H9 (cell line): ENCODE measurements around the gene PLEKHO2. TPM values are rescaled to one million over a fixed set of nuclear protein-coding genes. Genes with fewer than 3 reads are reported as not detected.

Source experiments
- DNase-seq: peaks from one replicate; pipeline ENCODE4 v3.0.0-alpha.2; 2017
- H2AFZ ChIP-seq: one replicate; pipeline ENCODE4 v1.6.1; 2013; ENCODE audit warnings: mild to moderate bottlenecking, low read length, control low read depth, moderate library complexity
- H2AK5ac ChIP-seq: 2 replicates; pipeline ENCODE4 v1.6.1; 2013; ENCODE audit warnings: low read length, control low read depth, mixed read lengths; ENCODE audit not compliant: insufficient read length
- H2BK120ac ChIP-seq: one replicate; pipeline ENCODE4 v1.6.1; 2013; ENCODE audit warnings: low read depth, mild to moderate bottlenecking, low read length, control low read depth, inconsistent platforms; ENCODE audit not compliant: poor library complexity, severe bottlenecking
- H2BK12ac ChIP-seq: 2 replicates; pipeline ENCODE4 v1.6.1; 2013; ENCODE audit warnings: low read length, control low read depth, mixed read lengths, low read depth; ENCODE audit not compliant: insufficient read length
- H2BK15ac ChIP-seq: 2 replicates; pipeline ENCODE4 v1.6.1; 2013; ENCODE audit warnings: low read depth, low read length, control low read depth
- H2BK20ac ChIP-seq: one replicate; pipeline ENCODE4 v1.6.1; 2013; ENCODE audit warnings: low read depth, mild to moderate bottlenecking, low read length, control low read depth, inconsistent platforms; ENCODE audit not compliant: poor library complexity, severe bottlenecking
- H2BK5ac ChIP-seq: 2 replicates; pipeline ENCODE4 v1.6.1; 2013; ENCODE audit warnings: low read length, control low read depth, mixed read lengths; ENCODE audit not compliant: insufficient read length
- H3K14ac ChIP-seq: 2 replicates; pipeline ENCODE4 v1.6.1; 2013; ENCODE audit warnings: low read length, control low read depth; ENCODE audit not compliant: insufficient read depth
- H3K18ac ChIP-seq: 2 replicates; pipeline ENCODE4 v1.6.1; 2013; ENCODE audit warnings: low read depth, mild to moderate bottlenecking, mixed read lengths, low read length, control low read depth; ENCODE audit not compliant: insufficient read length
- H3K23ac ChIP-seq: 2 replicates; pipeline ENCODE4 v1.6.1; 2013; ENCODE audit warnings: low read length, control low read depth, mixed read lengths, low read depth; ENCODE audit not compliant: insufficient read length
- H3K23me2 ChIP-seq: 2 replicates; pipeline ENCODE4 v1.6.1; 2013; ENCODE audit warnings: low read depth, mild to moderate bottlenecking, mixed read lengths, low read length, control low read depth; ENCODE audit not compliant: insufficient read length, poor library complexity, severe bottlenecking
- H3K27ac ChIP-seq: 2 replicates; pipeline ENCODE4 v1.5.1; 2013; ENCODE audit warnings: low read length, control low read depth, mixed read lengths, low read depth; ENCODE audit not compliant: insufficient read length
- H3K27me3 ChIP-seq: 2 replicates; pipeline ENCODE4 v1.6.1; 2013; ENCODE audit warnings: low read length, control low read depth, inconsistent platforms; ENCODE audit not compliant: insufficient read depth
- H3K4ac ChIP-seq: 2 replicates; pipeline ENCODE4 v1.6.1; 2013; ENCODE audit warnings: low read depth, mild to moderate bottlenecking, control low read depth, inconsistent platforms, low read length, moderate library complexity
- H3K4me1 ChIP-seq: 2 replicates; pipeline ENCODE4 v1.6.1; 2013; ENCODE audit warnings: low read length, control low read depth, inconsistent platforms; ENCODE audit not compliant: insufficient read depth
- H3K4me2 ChIP-seq: 2 replicates; pipeline ENCODE4 v1.6.1; 2013; ENCODE audit warnings: low read length, control low read depth, mixed read lengths; ENCODE audit not compliant: insufficient read length, insufficient read depth
- H3K56ac ChIP-seq: 2 replicates; pipeline ENCODE4 v1.6.1; 2013; ENCODE audit warnings: low read depth, mild to moderate bottlenecking, mixed read lengths, low read length, control low read depth; ENCODE audit not compliant: insufficient read length
- H3K79me1 ChIP-seq: 2 replicates; pipeline ENCODE4 v1.6.1; 2013; ENCODE audit warnings: low read depth, mild to moderate bottlenecking, moderate library complexity, low read length, control low read depth, inconsistent platforms; ENCODE audit not compliant: insufficient read depth, poor library complexity, severe bottlenecking
- H3K79me2 ChIP-seq: 2 replicates; pipeline ENCODE4 v1.6.1; 2013; ENCODE audit warnings: low read length, control low read depth, inconsistent platforms; ENCODE audit not compliant: insufficient read depth
- H3K9ac ChIP-seq: 2 replicates; pipeline ENCODE4 v1.6.1; 2013; ENCODE audit warnings: low read length, control low read depth, mixed read lengths; ENCODE audit not compliant: insufficient read length; ENCODE audit errors: extremely low read depth
- H3K9me3 ChIP-seq: one replicate; pipeline ENCODE4 v1.6.1; 2013; ENCODE audit warnings: low read depth, low read length, inconsistent platforms; ENCODE audit not compliant: control insufficient read depth
- H3T11ph ChIP-seq: one replicate; pipeline ENCODE4 v1.6.1; 2013; ENCODE audit warnings: mild to moderate bottlenecking, low read length, control low read depth, inconsistent platforms
- H4K20me1 ChIP-seq: one replicate; pipeline ENCODE4 v1.6.1; 2013; ENCODE audit not compliant: control insufficient read depth, insufficient read length, insufficient read depth
- H4K5ac ChIP-seq: 2 replicates; pipeline ENCODE4 v1.6.1; 2013; ENCODE audit warnings: low read depth, mild to moderate bottlenecking, mixed read lengths, low read length, control low read depth; ENCODE audit not compliant: insufficient read length
- H4K8ac ChIP-seq: replicated peaks from 2 replicates; pipeline ENCODE4 v1.6.1; 2013; ENCODE audit warnings: low read length, control low read depth, mixed read lengths, low read depth; ENCODE audit not compliant: insufficient read length
- H4K91ac ChIP-seq: 2 replicates; pipeline ENCODE4 v1.6.1; 2013; ENCODE audit warnings: low read depth, mild to moderate bottlenecking, moderate library complexity, mixed read lengths, low read length, control low read depth; ENCODE audit not compliant: insufficient read length
- H3K27ac Mint-ChIP-seq, 3 experiments: 2 replicates in 2 of 3; 3 replicates in 1 of 3; pipeline ENCODE4 v1.8.0; 2020 to 2021; ENCODE audit warnings: mixed read lengths in 3 of 3, mild to moderate bottlenecking in 1 of 3, moderate library complexity in 1 of 3
- H3K27me3 Mint-ChIP-seq: 2 replicates; pipeline ENCODE4 v1.8.0; 2021; ENCODE audit warnings: low read depth, mild to moderate bottlenecking, moderate library complexity, mixed read lengths
- H3K36me3 Mint-ChIP-seq, 3 experiments: 2 replicates in 2 of 3; 3 replicates in 1 of 3; pipeline ENCODE4 v1.8.0; 2020 to 2021; ENCODE audit warnings: low read depth in 3 of 3, mixed read lengths in 3 of 3; ENCODE audit not compliant: insufficient read depth in 1 of 3
- H3K4me1 Mint-ChIP-seq, 2 experiments: 2 replicates each; pipeline ENCODE4 v1.8.0; 2020; ENCODE audit warnings: mixed read lengths in 2 of 2
- H3K4me3 Mint-ChIP-seq, 2 experiments: 2 replicates in 1 of 2; 3 replicates in 1 of 2; pipeline ENCODE4 v1.8.0; 2020 to 2021; ENCODE audit warnings: mild to moderate bottlenecking in 2 of 2, mixed read lengths in 2 of 2, moderate library complexity in 1 of 2
- H3K9me3 Mint-ChIP-seq, 2 experiments: 2 replicates in 1 of 2; 3 replicates in 1 of 2; pipeline ENCODE4 v1.8.0; 2020; ENCODE audit warnings: mild to moderate bottlenecking in 2 of 2, mixed read lengths in 2 of 2, moderate library complexity in 1 of 2
- CTCF ChIP-seq: fragments of 200-600 bp; sonication (generic); conservative IDR thresholded peaks from 3 replicates; pipeline ENCODE4 v1.8.0; 2021; ENCODE audit warnings: antibody characterized with exemption, mild to moderate bottlenecking
- whole genome bisulfite sequencing: extraction: QIAGEN DNeasy Blood & Tissue Kit; methylation state at CpG from one replicate; pipeline ENCODE4 v1.1.7; 2013; ENCODE audit warnings: missing lambda C conversion rate, low lambda C conversion rate, mixed read lengths; ENCODE audit not compliant: insufficient read length; ENCODE audit errors: extremely low coverage; 5-methylcytosine and 5-hydroxymethylcytosine counted together
- total RNA-seq: library from RNA; stranded (reverse); gene quantifications from 2 replicates; pipeline ENCODE4 v1.2.1, GENCODE V29; 2021

PLEKHO2 gene
- total RNA-seq, 1 experiment from 2014 or later = 18.1 TPM

DNA sequence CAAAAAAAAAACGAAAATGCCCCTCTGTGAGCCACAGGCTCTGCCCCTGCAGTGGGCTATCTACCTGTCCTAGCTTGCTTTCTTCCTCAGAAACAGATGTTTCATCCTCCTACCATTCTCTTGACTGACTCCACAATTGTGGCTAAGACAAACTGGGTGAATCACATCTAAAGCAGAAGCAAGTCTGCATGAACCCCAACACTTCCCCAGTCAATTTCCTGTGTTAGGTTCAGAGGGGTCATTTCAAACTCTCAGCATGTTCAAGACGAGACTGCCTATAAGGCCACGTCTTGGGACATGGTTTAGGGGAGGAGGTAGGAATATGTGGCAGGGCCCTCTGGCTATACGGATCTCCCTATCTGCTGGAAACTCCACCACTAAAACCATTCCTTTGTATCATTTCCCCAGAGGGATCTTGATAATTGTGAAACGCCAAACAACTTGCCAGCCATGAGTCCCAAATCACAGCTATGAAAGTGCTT lies 41.4 kb downstream of the PLEKHO2 start:
- H3K23ac ChIP-seq = no peak overlapping the region
- no peak overlapping the region for H2AK5ac ChIP-seq
- no peaks in the 10 kb centered on the region for H3K79me2 ChIP-seq
- H4K20me1 ChIP-seq = no peaks in the 10 kb centered on the region
- no peak overlapping the region for H2AFZ ChIP-seq
- no peak overlapping the region for H2BK12ac ChIP-seq
- no peak overlapping the region for H3K14ac ChIP-seq
- H3K23me2 ChIP-seq = no peaks in the 10 kb centered on the region
- no peak overlapping the region for H3K18ac ChIP-seq
- no peak overlapping the region for H2BK5ac ChIP-seq
- no peak overlapping the region for H4K8ac ChIP-seq
- no peak overlapping the region for H2BK120ac ChIP-seq
- H4K5ac ChIP-seq = no peak overlapping the region
- no peak overlapping the region for H4K91ac ChIP-seq
- Mint-ChIP-seq H3K27me3 (no peaks in the 10 kb centered on the region), H3K36me3 (no peaks in the 10 kb centered on the region), H3K4me1 (peaks cover 10% of the 10 kb centered on the region in 2 experiments), H3K4me3 (no peak overlapping the region), H3K9me3 (no peaks in the 10 kb centered on the region), H3K27ac (no peak overlapping the region)
- no peak overlapping the region for H3K4ac ChIP-seq
- H3K27me3 ChIP-seq = no peaks in the 10 kb centered on the region
- WGBS = no CpG with 5 or more reads among the region's 5 CpGs
- H3T11ph ChIP-seq = no peak overlapping the region
- no peaks in the 10 kb centered on the region for H3K79me1 ChIP-seq
- H3K56ac ChIP-seq = no peak overlapping the region
- no peaks in the 10 kb centered on the region for H3K4me1 ChIP-seq
- no peak overlapping the region for H3K4me2 ChIP-seq
- TF ChIP-seq CTCF = no peak
- H3K9me3 ChIP-seq = no peaks in the 10 kb centered on the region
- DNase-seq = no peak
- no peak overlapping the region for H2BK20ac ChIP-seq
- H3K9ac ChIP-seq = no peak overlapping the region
- peak overlapping the region; percentile 68; the same call in 1 of the 2 replicates for H2BK15ac ChIP-seq
- H3K27ac ChIP-seq = no peak overlapping the region
